Endothelial cell of umbilical vein (primary cell): ENCODE results near the gene PEMT. TPM values are rescaled to one million over a fixed set of nuclear protein-coding genes. Genes with fewer than 3 reads are reported as not detected.

Source experiments
- BruUV-seq: library from RNA; stranded (reverse); fragments of 400-500 nt; replicated peaks from 2 replicates; lab custom pipeline; 2021; lab: Mats Ljungman, UMichigan
- CTCF ChIA-PET: fragments of 300-600, 350-600 bp; sonication (Branson Sonifier 250); formaldehyde crosslinking; loops from one replicate; lab custom pipeline; 2021; ENCODE audit warnings: antibody characterized with exemption, inconsistent platforms; lab: Charles Lee
- POLR2A ChIA-PET: fragments of 300-600, 350-600 bp; sonication (Branson Sonifier 250); formaldehyde crosslinking; loops from one replicate; lab custom pipeline; 2021; ENCODE audit warnings: antibody characterized with exemption, inconsistent platforms; lab: Charles Lee
- DNase-seq: peaks from one replicate; pipeline ENCODE4 v3.0.0-alpha.2; 2011; ENCODE audit warnings: low read depth, low spot score
- FAIRE-seq: peaks from 2 replicates; lab custom pipeline; 2011; peaks lifted over from hg19 to GRCh38; lab: Jason Lieb, UNC
- H2AFZ ChIP-seq: 2 replicates; pipeline ENCODE4 v1.6.0; 2012; ENCODE audit warnings: low read depth, low read length, control low read depth, inconsistent platforms
- H3K27ac ChIP-seq: 2 replicates; pipeline ENCODE4 v1.5.1; 2011; ENCODE audit warnings: low read depth, mild to moderate bottlenecking, control low read depth, low read length, moderate library complexity; ENCODE audit not compliant: insufficient read depth
- H3K27me3 ChIP-seq, 2 experiments: 2 replicates each; pipeline versions ENCODE4 v1.6.0 to v1.6.1; 2011; ENCODE audit warnings: low read length in 2 of 2, mixed read lengths in 1 of 2; ENCODE audit not compliant: control insufficient read depth in 2 of 2, insufficient read depth in 2 of 2
- H3K36me3 ChIP-seq, 2 experiments: 2 replicates in 1 of 2; 3 replicates in 1 of 2; pipeline ENCODE4 v1.5.1; 2011; ENCODE audit warnings: low read length in 2 of 2, mild to moderate bottlenecking in 1 of 2, moderate library complexity in 1 of 2; ENCODE audit not compliant: control insufficient read depth in 2 of 2, insufficient read depth in 2 of 2; ENCODE audit errors: extremely low read depth in 1 of 2
- H3K4me1 ChIP-seq: 3 replicates; pipeline ENCODE4 v1.5.1; 2011; ENCODE audit warnings: mild to moderate bottlenecking, low read length; ENCODE audit not compliant: control insufficient read depth, insufficient read depth; ENCODE audit errors: extremely low read depth
- H3K4me2 ChIP-seq: 2 replicates; pipeline ENCODE4 v1.6.1; 2011; ENCODE audit warnings: low read length, control low read depth, mixed read lengths; ENCODE audit not compliant: insufficient read depth
- H3K4me3 ChIP-seq, 3 experiments: fragments of 200-600 bp in 1 of 3; sonication (generic), shearing (Covaris generic) in 1 of 3; replicated peaks in 1 of 3; 2 replicates each; pipeline ENCODE4 v1.5.1; 2011 to 2016; ENCODE audit warnings: control low read depth in 3 of 3, low read length in 3 of 3, mild to moderate bottlenecking in 2 of 3, inconsistent platforms in 1 of 3, low read depth in 1 of 3, moderate library complexity in 1 of 3; ENCODE audit not compliant: insufficient read depth in 1 of 3
- H3K79me2 ChIP-seq: 2 replicates; pipeline ENCODE4 v1.6.0; 2012; ENCODE audit warnings: low read length, inconsistent platforms; ENCODE audit not compliant: control insufficient read depth, insufficient read depth
- H3K9ac ChIP-seq: replicated peaks from 2 replicates; pipeline ENCODE3; 2011; ENCODE audit warnings: low read length, control low read depth; ENCODE audit not compliant: insufficient read depth; ENCODE audit errors: extremely low read depth
- H3K9me1 ChIP-seq: replicated peaks from 3 replicates; pipeline ENCODE4 v1.6.0; 2011; ENCODE audit warnings: mild to moderate bottlenecking, low read length; ENCODE audit not compliant: control insufficient read depth, insufficient read depth; ENCODE audit errors: extremely low read depth
- H3K9me3 ChIP-seq: replicated peaks from 2 replicates; pipeline ENCODE4 v1.5.1; 2012; ENCODE audit warnings: low read length, inconsistent platforms; ENCODE audit not compliant: control insufficient read depth, insufficient read depth
- H4K20me1 ChIP-seq: replicated peaks from 2 replicates; pipeline ENCODE3; 2011; ENCODE audit warnings: mild to moderate bottlenecking, low read length; ENCODE audit not compliant: control insufficient read depth, insufficient read depth; ENCODE audit errors: extremely low read depth
- CTCF ChIP-seq, 2 donors: IDR thresholded peaks; 1 replicate in 1 of 2; 2 replicates in 1 of 2; pipeline ENCODE4 v1.5.1; 2011; ENCODE audit warnings: low read length in 2 of 2, mild to moderate bottlenecking in 2 of 2, moderate library complexity in 2 of 2, control low read depth in 1 of 2, inconsistent platforms in 1 of 2, low read depth in 1 of 2; ENCODE audit not compliant: insufficient read depth in 1 of 2; ENCODE audit errors: extremely low read depth in 1 of 2
- FOS ChIP-seq: IDR thresholded peaks from 2 replicates; pipeline ENCODE4 v1.6.1; 2011; ENCODE audit warnings: mild to moderate bottlenecking, low read length, moderate library complexity, borderline replicate concordance; ENCODE audit not compliant: insufficient read depth
- JUN ChIP-seq: IDR thresholded peaks from 2 replicates; pipeline ENCODE4 v1.6.1; 2011; ENCODE audit warnings: borderline replicate concordance, low read depth; ENCODE audit not compliant: insufficient read length, insufficient read depth
- MAX ChIP-seq: IDR thresholded peaks from 2 replicates; pipeline ENCODE4 v1.6.1; 2011; ENCODE audit not compliant: insufficient read depth, insufficient read length
- MYC ChIP-seq: IDR thresholded peaks from one replicate; pipeline ENCODE4 v1.6.1; 2011; ENCODE audit warnings: mild to moderate bottlenecking, low read depth, low read length
- POLR2A ChIP-seq: IDR thresholded peaks from 2 replicates; pipeline ENCODE4 v1.6.1; 2012; ENCODE audit warnings: low read depth, mild to moderate bottlenecking, control low read depth, low read length
- POLR2AphosphoS5 ChIP-seq: IDR thresholded peaks from 2 replicates; pipeline ENCODE4 v1.6.1; 2012; ENCODE audit warnings: low read depth, mild to moderate bottlenecking, control low read depth, low read length, moderate library complexity; ENCODE audit not compliant: insufficient read depth
- dilution Hi-C: fragments of 300-500 bp; cut with MboI; formaldehyde crosslinking; loops from one replicate; pipeline ENCODE4 v1.15.0; 2019; ENCODE audit warnings: low sequenced_read_pairs; ENCODE audit not compliant: extremely low pct_ligation_motif_present
- intact Hi-C: fragments of 100-400 bp; cut with micrococcal nuclease; formaldehyde crosslinking; loops from one replicate; pipeline ENCODE4 v1.10.0; 2022
- polyA plus RNA-seq, 4 experiments: library from polyadenylated mRNA; depleted of rRNA in 3 of 4; stranded (reverse) in 3 of 4; unstranded in 1 of 4; fragments of >200 nt; gene quantifications; 2 replicates each; pipeline versions ENCODE4 v1.2.1 to v1.2.3, GENCODE V29; 2011 to 2012; ENCODE audit warnings: missing spikeins in 1 of 4
- total RNA-seq: library from RNA; stranded (reverse); gene quantifications from 2 replicates; pipeline ENCODE4 v1.2.3, GENCODE V29; 2021

The PEMT gene
- total and polyA plus RNA-seq, 2 donors (not counting 3 experiments of a cell fraction or from before 2014, with no cell fraction given): 35.1 to 58.4 TPM

GRCh38 chr17:17532991-17533390, 58.5 kb downstream of the PEMT start:
- Histone ChIP-seq H3K4me2 (no peak overlapping the region), H4K20me1 (no peaks in the 10 kb centered on the region), H3K4me3 (no peak overlapping the region), H3K36me3 (no peaks in the 10 kb centered on the region), H3K27ac (no peak overlapping the region), H3K27me3 (no peaks in the 10 kb centered on the region), H3K9me3 (no peaks in the 10 kb centered on the region), H2AFZ (no peak overlapping the region), H3K9ac (no peak overlapping the region), H3K4me1 (no peaks in the 10 kb centered on the region), H3K79me2 (no peaks in the 10 kb centered on the region), H3K9me1 (no peaks in the 10 kb centered on the region)
- FAIRE-seq (no peak), DNase-seq (no peak)
- no peak for TF ChIP-seq JUN
- no peak for TF ChIP-seq CTCF (IDR thresholded peaks at IDR 0.05; ENCODE audit: extremely low read depth in 1 of 2, insufficient read depth in 1 of 2, low read depth in 1 of 2, low read length in 2 of 2)
- TF ChIP-seq FOS: no peak
- no peak for TF ChIP-seq MYC
- TF ChIP-seq POLR2AphosphoS5: no peak
- no peak for TF ChIP-seq POLR2A
- no peak for TF ChIP-seq MAX
- dilution Hi-C loops: no loop called here
- intact Hi-C loops: no loop called here
- CTCF ChIA-PET: interaction anchor here (1.2 kb wide), 1 partner anchor 36 kb away, joined by 3 read pairs; no protein-coding TSS in a partner anchor
- no TSS peak for BruUV-seq
- POLR2A ChIA-PET: interaction anchor here (0.7 kb wide), 1 partner anchor 98 kb away, joined by 3 read pairs; no protein-coding TSS in a partner anchor
